SK-N-SH (cell line): Measurements from ENCODE around the gene MARF1.

Experiments
- EP300 ChIP-seq, 2 experiments: IDR thresholded peaks; 2 replicates each; pipeline versions ENCODE4 v1.4.0 to v1.6.1; 2012; ENCODE audit warnings: borderline replicate concordance in 1 of 2, low read depth in 1 of 2, low read length in 1 of 2
- EZH2phosphoT487 ChIP-seq: fragments of 200-600 bp; sonication (generic); IDR thresholded peaks from 2 replicates; pipeline ENCODE4 v1.6.1; 2017; ENCODE audit warnings: low read depth, mixed run types, mild to moderate bottlenecking, antibody characterized with exemption, moderate library complexity, borderline replicate concordance
- FOSL2 ChIP-seq: IDR thresholded peaks from 2 replicates; pipeline ENCODE4 v1.4.0; 2012; ENCODE audit warnings: low read depth, mild to moderate bottlenecking, moderate library complexity, borderline replicate concordance
- FOXJ3 ChIP-seq: sonication (generic); formaldehyde crosslinking; IDR thresholded peaks from 2 replicates; pipeline ENCODE4 v1.5.1; 2020; ENCODE audit warnings: mild to moderate bottlenecking, missing genetic modification reagents
- GABPA ChIP-seq: IDR thresholded peaks from 2 replicates; pipeline ENCODE4 v1.4.0; 2012; ENCODE audit warnings: low read depth, mild to moderate bottlenecking
- GATA2 ChIP-seq: sonication (generic); formaldehyde crosslinking; IDR thresholded peaks from 2 replicates; pipeline ENCODE4 v1.5.0; 2020; ENCODE audit warnings: mild to moderate bottlenecking, missing genetic modification reagents
- POLR2AphosphoS5 ChIP-seq: IDR thresholded peaks from 2 replicates; pipeline ENCODE4 v1.6.1; 2012; ENCODE audit warnings: low read depth, low read length
- RXRA ChIP-seq: IDR thresholded peaks from 2 replicates; pipeline ENCODE4 v1.4.0; 2012; ENCODE audit warnings: low read depth, mild to moderate bottlenecking, borderline replicate concordance
- TAF1 ChIP-seq: IDR thresholded peaks from 2 replicates; pipeline ENCODE4 v1.6.1; 2012; ENCODE audit warnings: low read depth, mild to moderate bottlenecking, low read length, moderate library complexity, borderline replicate concordance
- TF ChIP-seq, protein P1 (sequence below): fragments of 200-600 bp; sonication (generic); IDR thresholded peaks from 2 replicates; pipeline ENCODE4 v1.6.1; 2017; ENCODE audit warnings: antibody characterized with exemption, mild to moderate bottlenecking, moderate library complexity
- TF ChIP-seq, protein P2 (sequence below): IDR thresholded peaks from 2 replicates; pipeline ENCODE4 v1.6.1; 2012; ENCODE audit warnings: mild to moderate bottlenecking, low read depth, low read length, moderate library complexity
- TF ChIP-seq, protein P3 (sequence below): IDR thresholded peaks from 2 replicates; pipeline ENCODE4 v1.4.0; 2012; ENCODE audit warnings: low read depth

DNA sequence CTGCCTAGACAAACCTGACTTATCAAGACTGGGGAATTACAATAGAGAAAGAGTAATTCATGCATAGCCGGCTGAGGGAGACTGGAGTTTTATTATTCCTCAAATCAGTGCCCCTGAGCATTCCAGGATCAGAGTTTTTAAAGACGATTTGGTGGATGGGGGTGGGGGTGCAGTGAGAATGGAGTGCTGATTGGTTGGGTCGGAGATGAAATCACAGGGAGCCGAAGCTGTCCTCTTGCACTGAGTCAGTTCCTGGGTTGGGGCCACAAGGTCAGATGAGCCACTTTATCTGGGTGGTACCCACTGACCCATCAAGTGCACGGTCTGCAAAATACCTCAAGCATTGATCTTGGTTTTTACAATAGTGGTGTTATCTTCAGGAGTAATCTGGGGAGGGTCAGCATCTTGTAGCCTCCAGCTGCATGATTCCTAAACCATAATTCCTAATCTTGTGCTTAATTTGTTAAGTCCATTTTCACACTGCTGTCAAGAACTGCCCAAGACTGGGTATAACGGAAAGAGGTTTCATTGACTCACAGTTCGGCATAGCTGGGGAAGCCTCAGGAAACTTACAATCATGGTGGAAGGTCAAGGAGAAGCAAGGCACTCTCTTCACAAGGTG lies 69.6 kb downstream of the MARF1 start:
- TF ChIP-seq FOSL2 = no peak
- TF ChIP-seq, protein P1, sequence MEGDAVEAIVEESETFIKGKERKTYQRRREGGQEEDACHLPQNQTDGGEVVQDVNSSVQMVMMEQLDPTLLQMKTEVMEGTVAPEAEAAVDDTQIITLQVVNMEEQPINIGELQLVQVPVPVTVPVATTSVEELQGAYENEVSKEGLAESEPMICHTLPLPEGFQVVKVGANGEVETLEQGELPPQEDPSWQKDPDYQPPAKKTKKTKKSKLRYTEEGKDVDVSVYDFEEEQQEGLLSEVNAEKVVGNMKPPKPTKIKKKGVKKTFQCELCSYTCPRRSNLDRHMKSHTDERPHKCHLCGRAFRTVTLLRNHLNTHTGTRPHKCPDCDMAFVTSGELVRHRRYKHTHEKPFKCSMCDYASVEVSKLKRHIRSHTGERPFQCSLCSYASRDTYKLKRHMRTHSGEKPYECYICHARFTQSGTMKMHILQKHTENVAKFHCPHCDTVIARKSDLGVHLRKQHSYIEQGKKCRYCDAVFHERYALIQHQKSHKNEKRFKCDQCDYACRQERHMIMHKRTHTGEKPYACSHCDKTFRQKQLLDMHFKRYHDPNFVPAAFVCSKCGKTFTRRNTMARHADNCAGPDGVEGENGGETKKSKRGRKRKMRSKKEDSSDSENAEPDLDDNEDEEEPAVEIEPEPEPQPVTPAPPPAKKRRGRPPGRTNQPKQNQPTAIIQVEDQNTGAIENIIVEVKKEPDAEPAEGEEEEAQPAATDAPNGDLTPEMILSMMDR = no peak
- no peak for TF ChIP-seq POLR2AphosphoS5
- TF ChIP-seq EP300 (IDR thresholded peaks at IDR 0.05; ENCODE audit: borderline replicate concordance in 1 of 2, low read depth in 1 of 2, low read length in 1 of 2) = no peak
- TF ChIP-seq GABPA = no peak
- TF ChIP-seq, protein P2, sequence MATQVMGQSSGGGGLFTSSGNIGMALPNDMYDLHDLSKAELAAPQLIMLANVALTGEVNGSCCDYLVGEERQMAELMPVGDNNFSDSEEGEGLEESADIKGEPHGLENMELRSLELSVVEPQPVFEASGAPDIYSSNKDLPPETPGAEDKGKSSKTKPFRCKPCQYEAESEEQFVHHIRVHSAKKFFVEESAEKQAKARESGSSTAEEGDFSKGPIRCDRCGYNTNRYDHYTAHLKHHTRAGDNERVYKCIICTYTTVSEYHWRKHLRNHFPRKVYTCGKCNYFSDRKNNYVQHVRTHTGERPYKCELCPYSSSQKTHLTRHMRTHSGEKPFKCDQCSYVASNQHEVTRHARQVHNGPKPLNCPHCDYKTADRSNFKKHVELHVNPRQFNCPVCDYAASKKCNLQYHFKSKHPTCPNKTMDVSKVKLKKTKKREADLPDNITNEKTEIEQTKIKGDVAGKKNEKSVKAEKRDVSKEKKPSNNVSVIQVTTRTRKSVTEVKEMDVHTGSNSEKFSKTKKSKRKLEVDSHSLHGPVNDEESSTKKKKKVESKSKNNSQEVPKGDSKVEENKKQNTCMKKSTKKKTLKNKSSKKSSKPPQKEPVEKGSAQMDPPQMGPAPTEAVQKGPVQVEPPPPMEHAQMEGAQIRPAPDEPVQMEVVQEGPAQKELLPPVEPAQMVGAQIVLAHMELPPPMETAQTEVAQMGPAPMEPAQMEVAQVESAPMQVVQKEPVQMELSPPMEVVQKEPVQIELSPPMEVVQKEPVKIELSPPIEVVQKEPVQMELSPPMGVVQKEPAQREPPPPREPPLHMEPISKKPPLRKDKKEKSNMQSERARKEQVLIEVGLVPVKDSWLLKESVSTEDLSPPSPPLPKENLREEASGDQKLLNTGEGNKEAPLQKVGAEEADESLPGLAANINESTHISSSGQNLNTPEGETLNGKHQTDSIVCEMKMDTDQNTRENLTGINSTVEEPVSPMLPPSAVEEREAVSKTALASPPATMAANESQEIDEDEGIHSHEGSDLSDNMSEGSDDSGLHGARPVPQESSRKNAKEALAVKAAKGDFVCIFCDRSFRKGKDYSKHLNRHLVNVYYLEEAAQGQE = no peak
- TF ChIP-seq RXRA = no peak
- TF ChIP-seq FOXJ3 (CRISPR knock-in tag) = no peak
- TF ChIP-seq, protein P3, sequence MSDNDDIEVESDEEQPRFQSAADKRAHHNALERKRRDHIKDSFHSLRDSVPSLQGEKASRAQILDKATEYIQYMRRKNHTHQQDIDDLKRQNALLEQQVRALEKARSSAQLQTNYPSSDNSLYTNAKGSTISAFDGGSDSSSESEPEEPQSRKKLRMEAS = no peak
- no peak for TF ChIP-seq TAF1
- no peak for TF ChIP-seq EZH2phosphoT487
- no peak for TF ChIP-seq GATA2 (CRISPR knock-in tag)
